Smooth muscle cell (in vitro differentiated cells): Measurements from ENCODE around the gene TADA2B. TPM values are rescaled to one million over a fixed set of nuclear protein-coding genes. Genes with fewer than 3 reads are reported as not detected.
"Not testable (repeated sequence)": the region's sequence is repeated elsewhere in the genome, so short reads cannot be mapped to it uniquely, and the experiment has no call there.

Experiments
- DNase-seq: peaks from one replicate; lab custom pipeline; 2025; ENCODE audit not compliant: unreplicated experiment; lab: John Stamatoyannopoulos, UW
- H2AFZ ChIP-seq: fragments of 200-600 bp; sonication (generic); 2 replicates; pipeline ENCODE4 v1.6.0; 2016; ENCODE audit warnings: antibody characterized with exemption, low read depth, mild to moderate bottlenecking
- H3F3A ChIP-seq: fragments of 200-600 bp; sonication (generic); 2 replicates; pipeline ENCODE4 v1.6.0; 2017; ENCODE audit warnings: antibody characterized with exemption, low read depth
- H3K27ac ChIP-seq: fragments of 200-600 bp; sonication (generic); 2 replicates; pipeline ENCODE4 v1.5.1; 2016; ENCODE audit warnings: low read depth, mild to moderate bottlenecking
- H3K27me3 ChIP-seq: fragments of 200-600 bp; sonication (generic); 2 replicates; pipeline ENCODE4 v1.6.1; 2016; ENCODE audit warnings: low read depth, mild to moderate bottlenecking
- H3K36me3 ChIP-seq: fragments of 200-600 bp; sonication (generic); 2 replicates; pipeline ENCODE4 v1.5.1; 2016; ENCODE audit warnings: low read depth
- H3K4me1 ChIP-seq: fragments of 200-600 bp; sonication (generic); 2 replicates; pipeline ENCODE4 v1.5.1; 2016; ENCODE audit warnings: low read depth
- H3K4me2 ChIP-seq: fragments of 200-600 bp; sonication (generic); 2 replicates; pipeline ENCODE4 v1.6.0; 2016; ENCODE audit warnings: mild to moderate bottlenecking
- H3K4me3 ChIP-seq: fragments of 200-600 bp; sonication (generic); 2 replicates; pipeline ENCODE4 v1.5.1; 2016; ENCODE audit warnings: mild to moderate bottlenecking
- H3K79me2 ChIP-seq: fragments of 200-600 bp; sonication (generic); 2 replicates; pipeline ENCODE4 v1.6.0; 2016; ENCODE audit warnings: low read depth, mild to moderate bottlenecking
- H3K9ac ChIP-seq: fragments of 200-600 bp; sonication (generic); 2 replicates; pipeline ENCODE4 v1.6.0; 2016; ENCODE audit warnings: low read depth
- H3K9me3 ChIP-seq: fragments of 200-600 bp; sonication (generic); replicated peaks from 2 replicates; pipeline ENCODE4 v1.5.1; 2016; ENCODE audit warnings: low read depth
- H4K20me1 ChIP-seq: fragments of 200-600 bp; sonication (generic); 2 replicates; pipeline ENCODE4 v1.6.0; 2016; ENCODE audit warnings: low read depth
- CTCF ChIP-seq: fragments of 200-600 bp; sonication (generic); IDR thresholded peaks from 2 replicates; pipeline ENCODE4 v1.5.1; 2017; ENCODE audit warnings: borderline replicate concordance, mild to moderate bottlenecking, antibody characterized with exemption; ENCODE audit not compliant: insufficient read depth, poor library complexity, severe bottlenecking
- WGBS: methylation state at CpG from one replicate; pipeline ENCODE4 v1.1.7; 2016; ENCODE audit warnings: low lambda C conversion rate; 5-methylcytosine and 5-hydroxymethylcytosine counted together
- polyA plus RNA-seq: library from polyadenylated mRNA; unstranded; fragments of >200 nt; fragmentation: Nextera tagmentation; extraction: Ambion mirVana; gene quantifications from 2 replicates; pipeline ENCODE4 v1.2.1, GENCODE V29; 2016
- total RNA-seq: library from RNA; depleted of rRNA; stranded (reverse); fragments of >200 nt; gene quantifications from 2 replicates; pipeline ENCODE4 v1.2.3, GENCODE V29; 2014

Gene TADA2B
- total and polyA plus RNA-seq, 2 experiments from 2014 or later = 6.3 to 9.1 TPM

GRCh38 chr4:7078025-7078424 lies 34.9 kb downstream of the TADA2B start:
- Histone ChIP-seq H3F3A (no peaks in the 10 kb centered on the region), H2AFZ (no peak overlapping the region), H3K27ac (no peak overlapping the region), H3K9me3 (no peaks in the 10 kb centered on the region), H3K4me1 (no peaks in the 10 kb centered on the region), H3K9ac (no peak overlapping the region), H3K4me3 (no peak overlapping the region), H4K20me1 (no peaks in the 10 kb centered on the region), H3K27me3 (no peaks in the 10 kb centered on the region), H3K36me3 (no peaks in the 10 kb centered on the region), H3K79me2 (no peaks in the 10 kb centered on the region), H3K4me2 (no peak overlapping the region)
- no peak for DNase-seq
- TF ChIP-seq CTCF = no peak
- WGBS = 85% methylated on average over 5 of the region's 5 CpGs

- H3K27ac ChIP-seq, DNase-seq, H3F3A ChIP-seq, H3K36me3 ChIP-seq, H3K4me3 ChIP-seq, H4K20me1 ChIP-seq, H3K9me3 ChIP-seq, H3K79me2 ChIP-seq, H2AFZ ChIP-seq, H3K9ac ChIP-seq, H3K4me2 ChIP-seq, H3K27me3 ChIP-seq, H3K4me1 ChIP-seq: not testable (repeated sequence)
These were observed 36.3 kb downstream of the TADA2B start for GRCh38 chr4:7079483-7079882.

GRCh38 chr4:7079909-7080308 lies 36.7 kb downstream of the TADA2B start:
- not testable (repeated sequence) for H3K27me3 ChIP-seq, H3K36me3 ChIP-seq, H3K79me2 ChIP-seq, H3K27ac ChIP-seq, DNase-seq, H3K9ac ChIP-seq, H4K20me1 ChIP-seq, H3K4me1 ChIP-seq, H3F3A ChIP-seq, H2AFZ ChIP-seq, H3K4me3 ChIP-seq, H3K4me2 ChIP-seq, H3K9me3 ChIP-seq
- WGBS = 72% methylated on average over 2 of the region's 2 CpGs

- no peak overlapping the region for H3K4me3 ChIP-seq
These were observed 40.7 kb downstream of the TADA2B start for GRCh38 chr4:7083597-7084563.

GRCh38 chr4:7084564-7084961 lies 41.4 kb downstream of the TADA2B start:
- H3K36me3 ChIP-seq, H3K4me1 ChIP-seq, H3K79me2 ChIP-seq, H4K20me1 ChIP-seq, H3K27me3 ChIP-seq, H2AFZ ChIP-seq, H3K27ac ChIP-seq, H3K4me3 ChIP-seq, H3K9ac ChIP-seq, H3F3A ChIP-seq, H3K4me2 ChIP-seq, H3K9me3 ChIP-seq, DNase-seq: not testable (repeated sequence)
- WGBS = 66% methylated on average over 9 of the region's 9 CpGs

More at GRCh38 chr4:7083597-7084563, 40.7 kb downstream of the TADA2B start:
- H3K4me1 ChIP-seq = no peaks in the 10 kb centered on the region
- TF ChIP-seq CTCF = no peak
- H3K9ac ChIP-seq = no peak overlapping the region
- no peak for DNase-seq
- H3K36me3 ChIP-seq = no peaks in the 10 kb centered on the region
- no peaks in the 10 kb centered on the region for H3K79me2 ChIP-seq
- H3K27ac ChIP-seq = no peak overlapping the region
- no peaks in the 10 kb centered on the region for H4K20me1 ChIP-seq
- H3K27me3 ChIP-seq = peaks cover 3% of the 10 kb centered on the region
- no peak overlapping the region for H2AFZ ChIP-seq
- no peaks in the 10 kb centered on the region for H3K9me3 ChIP-seq
- 79% methylated on average over 9 of the region's 9 CpGs for WGBS
- no peaks in the 10 kb centered on the region for H3F3A ChIP-seq
- no peak overlapping the region for H3K4me2 ChIP-seq
